ENCODE data around the gene ADAMTS4. TPM values are rescaled to one million over a fixed set of nuclear protein-coding genes. Genes with fewer than 3 reads are reported as not detected.

The ADAMTS4 gene, protein sequence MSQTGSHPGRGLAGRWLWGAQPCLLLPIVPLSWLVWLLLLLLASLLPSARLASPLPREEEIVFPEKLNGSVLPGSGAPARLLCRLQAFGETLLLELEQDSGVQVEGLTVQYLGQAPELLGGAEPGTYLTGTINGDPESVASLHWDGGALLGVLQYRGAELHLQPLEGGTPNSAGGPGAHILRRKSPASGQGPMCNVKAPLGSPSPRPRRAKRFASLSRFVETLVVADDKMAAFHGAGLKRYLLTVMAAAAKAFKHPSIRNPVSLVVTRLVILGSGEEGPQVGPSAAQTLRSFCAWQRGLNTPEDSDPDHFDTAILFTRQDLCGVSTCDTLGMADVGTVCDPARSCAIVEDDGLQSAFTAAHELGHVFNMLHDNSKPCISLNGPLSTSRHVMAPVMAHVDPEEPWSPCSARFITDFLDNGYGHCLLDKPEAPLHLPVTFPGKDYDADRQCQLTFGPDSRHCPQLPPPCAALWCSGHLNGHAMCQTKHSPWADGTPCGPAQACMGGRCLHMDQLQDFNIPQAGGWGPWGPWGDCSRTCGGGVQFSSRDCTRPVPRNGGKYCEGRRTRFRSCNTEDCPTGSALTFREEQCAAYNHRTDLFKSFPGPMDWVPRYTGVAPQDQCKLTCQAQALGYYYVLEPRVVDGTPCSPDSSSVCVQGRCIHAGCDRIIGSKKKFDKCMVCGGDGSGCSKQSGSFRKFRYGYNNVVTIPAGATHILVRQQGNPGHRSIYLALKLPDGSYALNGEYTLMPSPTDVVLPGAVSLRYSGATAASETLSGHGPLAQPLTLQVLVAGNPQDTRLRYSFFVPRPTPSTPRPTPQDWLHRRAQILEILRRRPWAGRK
- total RNA-seq: 1 to 10 TPM; 4.8 to 7.0 TPM
- polyA plus RNA-seq: under 1 TPM; 0.07 to 0.34 (median 0.22) TPM
- 0.97 to 12.4 (median 4.8) reads per million in 6 experiments for total RNA-seq

DNA sequence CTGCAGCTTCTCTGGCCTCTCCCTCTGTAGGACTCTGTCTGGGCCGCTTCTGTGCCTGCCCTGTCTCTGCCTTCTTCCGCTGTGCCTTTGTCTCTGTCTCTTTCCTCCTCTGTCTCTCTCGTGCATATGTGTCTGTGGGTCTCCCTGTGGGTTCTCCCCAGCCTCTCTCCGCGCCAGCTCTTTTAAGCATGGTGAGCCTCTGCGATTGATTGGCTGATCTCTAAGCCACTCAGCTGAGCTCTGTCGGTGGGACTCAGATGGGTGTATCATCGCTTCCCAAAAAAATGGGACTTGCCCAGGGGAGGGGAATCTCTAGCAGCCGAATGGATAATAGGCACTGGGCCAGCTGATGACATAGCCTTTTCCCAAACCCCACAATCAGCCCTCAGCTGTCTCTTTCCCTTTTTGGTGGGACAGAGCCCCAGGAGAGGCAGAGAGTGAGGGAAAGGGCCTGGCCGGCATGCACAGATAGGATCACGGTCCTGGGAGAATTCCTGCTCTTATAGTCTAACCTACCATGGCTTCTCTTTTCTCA is at the start of gene ADAMTS4:
Gene ADAMTS4 (minus strand): TSS at position 158 of the 535 bp plus-strand sequence. CDS start 427 bp downstream, outside the sequence.
- Mint-ChIP-seq H3K36me3 (peaks cover 0 to 4% (median under 1%) of the 10 kb centered on the region in 3 donors), H3K4me3 (peak within 1 kb of the TSS in 6 of 10 donors; percentile 3 to 97 (median 76)), H3K27me3 (no peaks in the 10 kb centered on the region), H3K27ac (peak within 1 kb of the TSS; percentile 24 to 99 (median 96)), H3K9me3 (no peaks in the 10 kb centered on the region), H3K4me1 (peaks cover 23 to 76% (median 58%) of the 10 kb centered on the region in 4 donors)
- no peak for ATAC-seq
- no peak for DNase-seq
- POLR2A ChIA-PET: interaction anchor here (1.0 to 6.5 kb wide), 4 partner anchors 8 to 27 kb away, joined by 3 to 90 read pairs (median 8); partner anchors contain the start of gene TOMM40L

DNA sequence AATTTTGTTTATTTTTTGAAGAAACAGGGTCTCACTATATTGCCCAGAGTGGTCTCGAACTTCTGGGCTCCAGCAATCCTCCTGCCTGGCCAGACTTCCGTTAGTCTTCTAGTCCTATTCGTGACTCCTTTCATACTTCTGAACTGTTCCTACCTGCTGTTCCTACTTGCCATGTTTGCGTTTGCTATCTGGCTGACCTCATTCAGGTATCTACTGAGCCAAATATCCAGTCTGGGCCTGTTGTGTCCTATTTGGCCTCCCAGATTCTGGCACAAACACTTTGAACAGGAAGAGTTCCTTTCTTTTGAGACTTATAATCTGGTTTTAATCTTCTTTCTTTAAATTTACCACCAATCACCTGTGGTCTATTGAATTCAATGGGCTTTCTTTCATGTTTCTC is 46.0 kb upstream of the ADAMTS4 start:
- ATAC-seq: no peak
- Mint-ChIP-seq H3K27me3 (peaks cover 3 to 15% (median 8%) of the 10 kb centered on the region in 5 donors), H3K4me1 (no peaks in the 10 kb centered on the region), H3K9me3 (peaks cover 0 to 2% (median 0%) of the 10 kb centered on the region in 9 donors), H3K4me3 (no peak overlapping the region), H3K27ac (no peak overlapping the region), H3K36me3 (peaks cover 0 to 1% (median 0%) of the 10 kb centered on the region in 3 donors)
- no peak for DNase-seq
- POLR2A ChIA-PET: no interaction called here

DNA sequence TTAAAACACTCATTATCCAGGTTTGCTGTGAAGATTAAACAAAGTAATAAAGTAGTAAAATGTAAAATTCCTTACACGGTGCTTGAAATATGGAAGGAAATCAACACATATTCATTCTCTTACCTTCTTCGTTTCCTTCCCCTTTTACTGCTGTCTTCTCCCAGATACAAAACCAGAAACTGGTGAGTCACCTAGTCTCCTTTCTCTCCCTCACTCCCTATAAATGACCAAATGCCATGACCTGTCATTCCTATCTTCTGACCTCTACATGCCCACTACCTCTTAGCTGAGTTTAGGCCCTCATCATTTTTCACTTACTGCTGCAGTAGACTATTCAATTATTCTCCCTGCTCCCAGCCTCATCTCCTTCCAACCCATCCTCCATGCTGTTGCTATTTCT is 43.5 kb upstream of the ADAMTS4 start:
- ATAC-seq: no peak

DNA sequence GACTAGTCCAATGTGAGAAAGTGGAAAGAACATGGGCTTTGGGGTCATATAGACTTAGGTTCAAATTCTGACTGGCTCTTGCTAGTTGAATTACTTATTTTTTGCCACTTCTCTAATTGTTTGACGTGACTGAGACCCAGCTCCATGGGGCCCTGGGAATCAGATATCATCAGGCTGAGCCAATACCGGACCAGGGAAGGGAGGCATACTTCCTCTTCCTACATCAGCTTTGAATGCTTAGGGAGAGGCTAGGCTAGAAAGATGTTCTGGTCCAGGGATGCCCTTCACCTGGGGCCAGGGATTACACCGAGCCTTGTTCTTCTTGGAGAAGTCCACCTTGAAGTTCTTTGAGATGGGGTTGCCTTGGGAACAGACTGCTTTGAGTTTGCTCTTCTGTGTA is 42.8 kb upstream of the ADAMTS4 start:
- no peaks in the 10 kb centered on the region for H3K36me3 Mint-ChIP-seq
- no peaks in the 10 kb centered on the region for H3K9me3 Mint-ChIP-seq
- DNase-seq: no peak
- H3K27me3 Mint-ChIP-seq: peaks cover 3 to 15% (median 10%) of the 10 kb centered on the region in 5 donors
- H3K27ac Mint-ChIP-seq: peak overlapping the region in 1 of 10 donors; percentile 13
- no peaks in the 10 kb centered on the region for H3K4me1 Mint-ChIP-seq
- ATAC-seq: no peak
- POLR2A ChIA-PET: no interaction called here
- H3K4me3 Mint-ChIP-seq: no peak overlapping the region

More for the DNA sequence above, 43.5 kb upstream of the ADAMTS4 start:
- H3K36me3 Mint-ChIP-seq: no peaks in the 10 kb centered on the region
- no peak overlapping the region for H3K27ac Mint-ChIP-seq
- POLR2A ChIA-PET: no interaction called here
- H3K4me3 Mint-ChIP-seq: no peak overlapping the region
- H3K4me1 Mint-ChIP-seq: no peaks in the 10 kb centered on the region
- H3K9me3 Mint-ChIP-seq: no peaks in the 10 kb centered on the region
- DNase-seq: no peak
- peaks cover 3 to 15% (median 10%) of the 10 kb centered on the region in 5 donors for H3K27me3 Mint-ChIP-seq

DNA sequence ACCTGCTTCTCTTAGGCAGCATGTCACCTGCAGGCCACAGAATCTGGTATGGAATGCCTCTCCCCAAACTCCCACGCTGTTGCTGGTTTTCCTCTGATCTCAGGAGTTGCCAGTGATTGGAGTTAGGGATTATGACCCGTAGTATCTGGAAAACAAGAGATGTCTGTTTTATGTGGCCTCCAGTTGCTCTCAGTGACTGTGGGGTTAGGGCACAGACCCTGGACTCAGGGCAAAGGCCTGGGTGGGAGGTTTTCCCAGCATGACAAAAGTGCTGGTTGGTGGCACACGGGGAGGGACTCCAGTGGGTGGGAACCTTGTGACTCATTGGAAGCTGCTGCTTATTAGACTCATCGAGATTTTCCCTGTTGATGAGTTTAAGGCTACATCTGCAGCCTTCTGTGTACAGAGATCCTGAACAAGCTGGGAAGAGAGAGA is 39.2 kb upstream of the ADAMTS4 start, which contains the start of gene NR1I3:
Gene NR1I3 (minus strand): TSS at position 165 of the 435 bp plus-strand sequence. CDS start 1,638 bp downstream, outside the sequence.
- POLR2A ChIA-PET: no interaction called here
- Mint-ChIP-seq H3K36me3 (no peaks in the 10 kb centered on the region), H3K27ac (peak within 1 kb of the TSS in 1 of 10 donors; percentile 78), H3K4me1 (no peaks in the 10 kb centered on the region), H3K4me3 (no peak within 1 kb of the TSS), H3K27me3 (peaks cover 2 to 9% (median 7%) of the 10 kb centered on the region in 5 donors), H3K9me3 (no peaks in the 10 kb centered on the region)
- no peak for ATAC-seq
- DNase-seq: no peak

DNA sequence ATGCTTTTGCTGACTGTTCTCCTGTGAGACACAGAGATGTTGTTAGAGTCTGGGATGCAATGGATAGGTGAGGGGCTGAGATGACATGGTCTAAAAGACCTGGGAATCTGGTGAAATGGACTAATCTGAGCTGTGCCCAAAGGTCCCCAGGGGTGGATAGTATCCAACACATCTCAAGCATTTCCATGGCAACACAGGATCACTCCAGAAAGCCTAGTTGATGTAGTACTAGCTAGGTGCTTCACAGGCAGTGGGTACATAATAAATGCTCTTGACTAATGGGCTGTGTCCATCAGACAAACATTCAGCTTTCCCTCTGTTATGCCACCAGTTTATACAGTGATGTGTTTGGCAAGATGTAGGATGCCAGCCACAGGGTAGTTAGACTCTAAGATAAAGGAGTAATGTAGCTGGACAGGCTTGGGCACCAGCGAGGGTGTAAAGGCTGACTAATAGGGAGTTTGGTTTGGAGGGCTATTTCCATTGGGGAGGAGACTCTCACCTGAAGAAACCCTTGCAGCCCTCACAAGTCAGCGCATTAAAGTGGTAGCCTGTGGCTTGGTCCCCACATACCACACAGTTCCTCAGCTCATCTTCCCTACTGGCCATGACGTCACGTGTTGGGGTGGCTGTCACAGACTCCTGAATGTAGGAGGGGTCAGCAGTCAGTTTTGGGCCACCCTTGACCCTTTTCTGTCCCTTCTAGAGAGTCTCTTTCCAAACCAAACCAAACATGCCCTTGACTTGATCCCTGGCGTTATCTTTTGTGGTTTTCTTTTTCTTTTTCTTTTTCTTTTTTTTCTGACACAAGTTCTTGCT is 37.3 kb upstream of the ADAMTS4 start:
- DNase-seq (no peak), ATAC-seq (no peak)
- H3K36me3 Mint-ChIP-seq: no peaks in the 10 kb centered on the region
- no peak overlapping the region for H3K4me3 Mint-ChIP-seq
- H3K9me3 Mint-ChIP-seq: no peaks in the 10 kb centered on the region
- H3K4me1 Mint-ChIP-seq: no peaks in the 10 kb centered on the region
- POLR2A ChIA-PET: no interaction called here
- peaks cover 0 to 9% (median 0%) of the 10 kb centered on the region in 5 donors for H3K27me3 Mint-ChIP-seq
- no peak overlapping the region for H3K27ac Mint-ChIP-seq

DNA sequence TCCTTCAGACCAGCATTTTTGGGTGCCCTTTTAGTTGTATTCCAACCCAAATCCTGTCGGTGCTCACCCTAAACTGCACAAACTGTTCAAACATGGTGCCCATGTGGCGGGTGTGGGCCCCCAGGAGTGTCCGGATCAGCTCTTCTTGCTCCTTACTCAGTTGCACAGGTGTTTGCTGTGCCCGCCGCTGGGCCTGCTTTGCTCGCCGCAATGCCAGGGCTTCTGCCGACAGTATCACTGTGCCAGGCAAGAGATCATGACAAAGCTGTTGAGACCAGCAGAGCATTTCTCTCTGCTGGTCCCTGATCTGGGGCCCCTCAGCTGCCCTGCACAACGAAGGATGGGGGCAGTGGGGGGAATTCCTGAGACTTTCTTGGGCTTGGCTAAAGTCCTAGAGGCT is 34.2 kb upstream of the ADAMTS4 start:
- peaks cover 0 to under 1% (median 0%) of the 10 kb centered on the region in 5 donors for H3K27me3 Mint-ChIP-seq
- ATAC-seq: no peak
- DNase-seq: peak in 1 of 10 donors; percentile 19
- H3K4me3 Mint-ChIP-seq: no peak overlapping the region
- POLR2A ChIA-PET: no interaction called here
- peak overlapping the region in 2 of 10 donors; percentile 18 to 38 for H3K27ac Mint-ChIP-seq
- no peaks in the 10 kb centered on the region for H3K9me3 Mint-ChIP-seq
- peaks cover 0 to 4% (median 1%) of the 10 kb centered on the region in 4 donors for H3K4me1 Mint-ChIP-seq
- peaks cover 0 to 13% (median 0%) of the 10 kb centered on the region in 3 donors for H3K36me3 Mint-ChIP-seq

DNA sequence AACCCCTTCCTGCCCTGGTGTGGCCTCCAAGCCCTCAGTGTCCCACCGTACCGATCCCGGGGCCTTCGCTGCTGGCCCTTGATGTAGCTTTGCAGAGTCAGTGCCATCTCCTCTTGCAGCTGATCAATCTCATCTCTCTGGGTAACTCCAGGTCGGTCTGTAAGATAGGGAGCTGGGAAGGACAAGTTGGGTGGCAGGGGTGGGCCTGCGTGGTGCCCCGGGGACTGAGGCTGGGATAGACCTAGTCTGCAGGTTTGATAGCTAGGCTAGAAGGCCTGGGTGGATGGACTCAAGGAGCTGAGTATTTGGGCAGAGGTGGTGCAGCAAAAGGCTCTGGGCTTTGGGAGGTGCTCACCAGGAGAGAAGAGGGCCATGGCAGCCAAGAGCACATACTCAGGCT is 31.9 kb upstream of the ADAMTS4 start:
- Mint-ChIP-seq H3K9me3 (no peaks in the 10 kb centered on the region), H3K4me1 (peaks cover 15 to 25% (median 25%) of the 10 kb centered on the region in 4 donors), H3K27me3 (no peaks in the 10 kb centered on the region), H3K4me3 (no peak overlapping the region), H3K27ac (peak overlapping the region in 3 of 10 donors; percentile 13 to 73 (median 19)), H3K36me3 (peaks cover 0 to 16% (median 0%) of the 10 kb centered on the region in 3 donors)
- DNase-seq (peak in 1 of 10 donors; percentile 41), ATAC-seq (no peak)
- POLR2A ChIA-PET: interaction anchor here (0.6 to 1.3 kb wide), 4 partner anchors 28 to 88 kb away, joined by 3 read pairs; partner anchors contain the start of gene NDUFS2

DNA sequence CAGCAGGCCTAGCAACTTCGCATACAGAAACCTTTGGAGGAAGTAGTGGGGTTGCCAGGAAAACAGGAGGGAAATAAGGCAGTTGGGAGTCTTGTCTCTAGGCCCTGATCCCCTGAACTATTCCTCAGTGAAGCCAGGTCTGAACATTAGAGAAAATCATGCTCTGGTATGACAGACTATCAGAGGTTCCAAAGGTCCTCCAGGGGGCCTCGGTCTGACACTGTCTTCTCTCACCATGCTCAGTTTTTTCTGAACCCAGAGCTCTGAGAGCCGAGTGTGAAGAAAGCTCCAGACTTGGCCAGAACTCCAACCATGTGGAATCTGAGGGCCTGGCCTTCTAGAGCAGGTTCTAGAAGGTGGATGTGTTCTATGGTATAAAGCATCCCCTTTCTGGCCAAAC is 31.0 kb upstream of the ADAMTS4 start:
- H3K36me3 Mint-ChIP-seq: peaks cover 0 to 16% (median 0%) of the 10 kb centered on the region in 3 donors
- POLR2A ChIA-PET: interaction anchor here (0.6 to 15.0 kb wide), 3 partner anchors 26 to 61 kb away, joined by 3 to 231 read pairs (median 3); partner anchors contain the start of gene NDUFS2
- H3K9me3 Mint-ChIP-seq: no peaks in the 10 kb centered on the region
- H3K27ac Mint-ChIP-seq: peak overlapping the region in 3 of 10 donors; percentile 11 to 60 (median 57)
- no peak for DNase-seq
- no peaks in the 10 kb centered on the region for H3K27me3 Mint-ChIP-seq
- H3K4me1 Mint-ChIP-seq: peaks cover 19 to 34% (median 33%) of the 10 kb centered on the region in 4 donors
- H3K4me3 Mint-ChIP-seq: no peak overlapping the region
- ATAC-seq: no peak

DNA sequence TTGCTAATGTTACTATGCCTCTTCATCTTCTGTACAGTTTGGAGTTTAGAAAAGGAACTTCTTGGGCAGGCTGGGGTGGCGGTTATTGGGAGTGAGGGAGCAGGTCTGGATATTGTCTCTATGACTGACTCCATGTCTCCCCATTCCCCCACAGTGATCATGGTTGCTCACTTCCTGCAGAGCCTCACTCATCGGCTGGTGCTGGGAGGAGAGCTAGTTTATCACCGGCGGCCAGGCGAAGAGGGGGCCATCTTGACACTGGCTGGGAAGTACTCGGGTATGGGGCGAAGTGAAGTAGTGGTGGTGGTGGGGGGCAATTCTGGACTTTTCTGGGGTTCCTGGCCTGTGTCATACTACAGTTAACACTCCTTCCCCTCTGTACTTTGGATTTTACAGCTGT is 29.2 kb upstream of the ADAMTS4 start:
- no peaks in the 10 kb centered on the region for H3K9me3 Mint-ChIP-seq
- H3K36me3 Mint-ChIP-seq: peaks cover 0 to 16% (median 0%) of the 10 kb centered on the region in 3 donors
- ATAC-seq (no peak), DNase-seq (no peak)
- peak overlapping the region in 9 of 10 donors; percentile 27 to 96 (median 81) for H3K27ac Mint-ChIP-seq
- peak overlapping the region in 7 of 10 donors; percentile 89 to 100 (median 99) for H3K4me3 Mint-ChIP-seq
- peaks cover 25 to 45% (median 43%) of the 10 kb centered on the region in 4 donors for H3K4me1 Mint-ChIP-seq
- POLR2A ChIA-PET: interaction anchor here (1.1 to 15.0 kb wide), 5 partner anchors 15 to 86 kb away, joined by 7 to 231 read pairs (median 28); partner anchors contain the start of genes FCER1G, NDUFS2 and SDHC
- no peaks in the 10 kb centered on the region for H3K27me3 Mint-ChIP-seq

DNA sequence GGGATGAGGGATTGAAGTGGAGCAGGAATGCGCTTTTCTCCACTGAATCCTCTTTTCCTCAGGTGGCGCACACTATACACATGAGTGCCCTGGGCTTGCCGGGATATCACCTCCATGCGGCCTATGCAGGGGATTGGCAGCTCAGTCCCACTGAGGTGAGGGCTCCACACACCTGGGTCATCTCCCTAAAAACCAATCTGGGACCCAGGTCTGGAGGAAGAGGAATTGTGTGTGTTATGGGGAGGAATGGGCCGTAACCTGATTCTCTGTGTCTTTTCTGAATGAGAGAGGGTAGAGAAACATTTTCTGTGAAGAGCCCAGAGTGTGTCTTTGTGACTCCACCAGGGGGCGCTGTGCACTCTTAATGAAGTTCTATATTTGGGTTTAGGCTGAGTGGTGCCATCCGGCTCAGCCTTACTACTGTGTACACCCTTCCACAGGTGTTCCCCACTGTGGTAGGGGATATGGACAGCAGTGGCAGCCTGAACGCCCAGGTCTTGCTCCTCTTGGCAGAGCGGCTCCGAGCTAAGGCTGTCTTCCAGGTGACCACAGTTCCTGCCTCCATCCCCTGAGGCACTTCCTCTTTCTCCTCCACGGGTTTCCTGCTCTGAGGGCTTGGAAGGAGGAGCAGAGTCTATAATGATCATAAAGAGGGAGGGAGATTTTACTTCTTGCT is 28.5 kb upstream of the ADAMTS4 start:
- H3K27me3 Mint-ChIP-seq: no peaks in the 10 kb centered on the region
- no peaks in the 10 kb centered on the region for H3K9me3 Mint-ChIP-seq
- H3K4me3 Mint-ChIP-seq: peak overlapping the region; percentile 89 to 100 (median 100)
- ATAC-seq (peak; percentile 43 to 46), DNase-seq (peak; percentile 75 to 93 (median 84))
- H3K27ac Mint-ChIP-seq: peak overlapping the region; percentile 44 to 96 (median 79)
- POLR2A ChIA-PET: interaction anchor here (1.0 to 15.0 kb wide), 9 partner anchors 14 to 155 kb away, joined by 5 to 231 read pairs (median 23); partner anchors contain the start of genes FCER1G, NDUFS2, PPOX and SDHC
- H3K4me1 Mint-ChIP-seq: peaks cover 27 to 50% (median 45%) of the 10 kb centered on the region in 4 donors
- H3K36me3 Mint-ChIP-seq: peaks cover 0 to 16% (median 0%) of the 10 kb centered on the region in 3 donors

Data from naive thymus-derived CD8-positive, alpha-beta T cell (primary cell).